Middle frontal gyrus (tissue), 1 donor: Measurements from ENCODE around the gene ZBTB20.
"Not testable (repeated sequence)": the region's sequence is repeated elsewhere in the genome, so short reads cannot be mapped to it uniquely, and the experiment has no call there.

ENCODE experiments used
- DNase-seq: peaks from one replicate; pipeline ENCODE4 v3.0.0-alpha.2; 2015; ENCODE audit warnings: low spot score; ENCODE audit errors: extremely low spot score

The ZBTB20 gene

DNA sequence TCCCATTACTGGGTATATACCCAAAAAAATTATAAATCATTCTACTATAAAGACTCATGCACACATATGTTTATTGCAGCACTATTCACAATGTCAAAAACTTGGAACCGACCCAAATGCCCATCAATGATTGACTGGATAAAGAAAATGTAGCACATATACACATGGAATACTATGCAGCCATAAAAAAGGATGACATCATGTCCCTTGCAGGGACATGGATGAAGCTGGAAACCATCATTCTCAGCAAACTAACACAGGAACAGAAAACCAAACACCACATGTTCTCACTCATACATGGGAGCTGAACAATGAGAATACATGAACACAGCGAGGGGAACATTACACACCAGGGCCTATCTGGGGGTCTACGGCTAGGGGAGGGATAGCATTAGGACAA, 467.3 kb downstream of the ZBTB20 start:
- DNase-seq: not testable (repeated sequence)

GRCh38 chr3:114675104-114675503, 472.0 kb downstream of the ZBTB20 start:
- DNase-seq: no peak

GRCh38 chr3:114674036-114674435, 473.1 kb downstream of the ZBTB20 start:
- no peak for DNase-seq

GRCh38 chr3:114673481-114673880, 473.6 kb downstream of the ZBTB20 start:
- no peak for DNase-seq

DNA sequence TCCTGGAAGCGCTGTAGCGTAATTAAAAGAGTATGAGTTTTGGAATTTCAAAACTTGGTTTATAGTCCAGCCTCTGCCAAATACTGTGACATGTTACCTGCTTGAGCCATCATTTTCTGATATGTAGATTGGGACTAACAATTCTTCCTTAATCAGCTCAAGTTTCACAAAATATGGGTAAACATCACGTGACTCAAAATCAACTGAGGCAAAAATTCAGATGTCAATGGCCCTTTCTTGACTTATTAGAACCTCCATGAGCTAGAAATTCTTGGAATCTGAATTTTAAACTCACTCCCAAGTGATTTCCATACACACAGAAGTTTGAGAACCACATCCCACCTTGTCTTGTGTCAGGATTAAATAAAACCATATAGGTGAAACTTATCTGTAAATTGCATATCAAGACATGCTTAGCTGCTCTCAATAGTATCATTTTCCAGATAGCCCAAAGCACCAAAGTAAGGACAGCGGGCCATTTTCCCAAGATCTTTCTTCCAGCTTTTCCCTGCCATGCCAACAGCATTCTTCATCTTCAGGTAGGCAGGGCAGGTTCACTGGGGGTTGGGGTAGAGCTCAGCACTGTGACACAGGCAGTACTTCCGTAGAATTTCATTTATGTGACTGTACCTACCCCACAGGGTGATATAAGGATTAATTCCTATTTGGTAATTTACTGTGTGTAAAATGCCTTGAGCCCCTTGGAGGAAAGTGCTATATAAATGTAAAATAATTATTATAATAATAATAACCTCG, 474.2 kb downstream of the ZBTB20 start:
- DNase-seq: no peak

DNA sequence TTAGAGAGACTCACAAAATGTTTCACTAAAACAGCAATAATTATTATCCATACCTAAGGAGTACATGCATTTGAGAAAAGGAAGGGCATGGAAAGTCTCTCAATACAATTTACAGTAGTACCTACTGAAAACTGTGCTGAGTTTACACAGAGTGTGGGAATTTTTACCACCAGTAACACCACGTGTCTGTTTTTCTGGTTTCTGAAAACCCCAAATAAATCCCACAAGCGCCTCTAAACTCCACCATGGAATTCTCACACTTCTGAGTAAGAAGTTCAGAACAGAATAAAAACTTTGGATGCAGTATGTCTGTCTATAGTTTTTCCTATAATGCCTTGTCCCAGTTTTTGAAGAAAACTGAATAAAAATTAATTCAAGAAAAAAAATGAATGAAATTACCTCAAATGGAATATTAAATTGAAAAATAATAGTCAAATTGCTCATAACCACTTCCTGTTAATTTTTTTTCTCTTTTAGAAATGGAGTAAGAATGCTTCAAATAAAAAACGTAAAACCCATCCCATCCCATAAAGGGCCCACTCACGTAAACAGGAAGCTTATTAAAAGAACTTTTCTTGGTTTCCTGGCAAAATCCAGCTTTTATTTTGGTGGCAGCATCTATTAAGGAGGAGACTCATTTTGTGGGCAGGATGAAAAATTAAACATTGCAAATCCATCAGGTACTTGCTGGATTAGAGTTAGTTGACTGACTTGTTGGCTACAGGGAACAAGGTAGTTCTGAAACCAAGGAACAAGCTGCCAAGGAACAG, 475.2 kb downstream of the ZBTB20 start:
- no peak for DNase-seq

DNA sequence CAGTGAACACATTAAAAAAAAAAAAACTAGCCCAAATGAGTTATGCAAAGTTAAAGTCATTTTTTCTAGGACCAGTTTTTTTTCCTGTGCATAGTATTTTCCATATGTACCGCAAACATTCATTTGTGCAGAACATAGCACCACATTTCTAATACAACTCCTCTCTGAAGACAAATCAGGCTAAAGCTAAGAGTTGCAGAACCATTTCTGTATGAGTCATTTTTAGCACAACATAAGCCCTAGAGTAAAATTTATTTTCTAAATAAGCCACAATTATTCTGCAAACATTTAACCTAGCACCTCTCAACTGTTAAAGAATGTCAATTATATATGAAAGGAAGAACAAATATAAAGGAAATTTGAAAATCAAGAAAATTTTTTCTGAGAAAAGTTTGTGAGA, 477.5 kb downstream of the ZBTB20 start:
- DNase-seq: no peak

- DNase-seq: no peak
Measured at GRCh38 chr3:114668099-114668498, 479.0 kb downstream of the ZBTB20 start.

DNA sequence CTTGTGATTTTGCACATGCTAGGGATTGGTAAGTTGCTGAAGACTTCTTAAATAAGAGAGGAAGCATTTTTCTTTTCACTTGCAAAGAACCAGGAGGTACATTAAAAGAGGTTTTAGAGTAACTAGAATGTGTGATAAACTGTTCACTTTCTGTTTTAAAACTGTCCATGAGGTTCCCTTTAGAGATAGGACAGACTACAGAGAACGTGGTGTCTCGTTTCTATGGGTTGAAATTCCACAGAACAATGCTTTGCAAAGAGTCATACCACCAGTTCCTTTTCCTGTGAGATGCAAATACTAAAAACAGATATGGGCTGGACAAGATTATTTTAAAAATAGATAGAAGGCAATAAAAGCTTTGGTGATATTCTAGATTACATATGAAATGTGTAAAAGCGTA, 480.5 kb downstream of the ZBTB20 start:
- DNase-seq: no peak

DNA sequence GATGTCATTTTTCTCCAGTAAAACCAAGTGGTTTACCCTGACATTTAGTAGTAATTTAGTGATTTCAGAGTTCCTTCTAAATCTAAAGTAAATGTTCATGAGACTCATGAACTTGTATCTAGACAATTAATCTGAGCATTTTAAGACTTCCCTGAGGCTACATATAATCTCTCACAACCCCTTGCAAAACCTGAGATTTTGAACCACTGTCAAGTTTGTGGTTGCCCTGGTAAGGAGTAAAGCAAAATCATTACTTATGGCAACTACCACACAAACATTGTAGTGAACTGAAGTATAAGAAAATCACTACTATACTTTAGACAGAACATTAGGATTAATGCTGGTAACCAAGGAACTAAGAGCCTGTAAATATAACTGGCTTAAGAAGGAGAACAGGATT, 483.1 kb downstream of the ZBTB20 start:
- DNase-seq: no peak

DNA sequence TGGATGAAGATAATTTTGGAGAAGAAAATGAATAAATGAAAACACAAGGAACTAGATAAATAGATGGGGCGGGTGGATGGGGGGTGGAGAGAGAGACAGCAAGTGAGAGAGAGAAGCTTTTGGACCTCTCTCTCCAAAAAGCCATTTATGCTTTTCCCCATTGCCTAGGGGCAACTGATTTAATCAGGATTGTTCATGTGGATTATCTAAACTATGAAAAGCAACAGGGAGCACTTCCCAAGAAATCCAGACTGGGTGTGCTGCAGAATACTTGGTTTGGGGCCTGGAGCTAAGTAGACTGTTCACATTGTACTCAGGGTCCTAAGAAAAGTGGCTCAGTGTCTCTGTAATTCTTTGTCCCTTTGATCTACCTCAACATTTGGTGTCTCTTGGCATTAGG, 486.3 kb downstream of the ZBTB20 start:
- no peak for DNase-seq

DNA sequence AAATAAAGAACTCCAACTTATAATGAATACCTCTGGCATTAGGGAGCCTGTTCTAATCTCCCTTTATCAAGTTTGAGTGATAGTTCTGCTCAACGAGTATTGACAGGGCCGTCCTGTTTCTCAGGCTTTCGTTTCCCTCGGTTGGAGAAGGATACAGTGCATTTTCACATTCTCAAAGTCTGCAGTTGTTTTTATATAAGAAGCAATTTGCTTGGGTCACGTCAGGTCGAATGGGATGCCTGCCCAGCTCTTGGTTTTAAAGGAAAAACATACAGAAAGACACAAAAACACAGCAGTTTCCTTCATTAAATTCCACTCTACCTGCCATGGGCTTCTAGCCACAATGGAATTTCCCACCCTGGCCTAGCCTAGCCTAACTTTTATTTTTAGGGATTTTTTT, 487.0 kb downstream of the ZBTB20 start:
- no peak for DNase-seq

GRCh38 chr3:114659109-114660061, 487.7 kb downstream of the ZBTB20 start:
- no peak for DNase-seq

GRCh38 chr3:114651555-114651954, 495.5 kb downstream of the ZBTB20 start:
- no peak for DNase-seq

DNA sequence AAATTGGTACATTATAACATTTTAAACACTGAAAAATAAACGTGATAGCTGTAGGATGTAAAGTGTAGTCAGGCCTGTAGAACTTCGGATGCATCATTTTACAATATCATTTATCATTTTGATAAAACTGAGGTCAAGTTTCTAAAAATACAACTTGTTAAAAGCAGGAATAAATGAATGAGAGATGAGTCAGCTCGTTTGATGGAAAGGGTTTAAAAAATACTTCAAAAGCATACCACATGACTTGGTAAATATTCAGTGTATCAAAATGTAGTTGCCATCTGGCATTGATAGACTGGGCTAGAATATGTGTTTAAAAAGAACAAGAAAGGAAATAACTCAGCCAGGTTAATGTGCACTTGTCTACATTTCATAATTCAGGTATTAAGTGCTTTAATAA, 496.3 kb downstream of the ZBTB20 start:
- DNase-seq: no peak

DNA sequence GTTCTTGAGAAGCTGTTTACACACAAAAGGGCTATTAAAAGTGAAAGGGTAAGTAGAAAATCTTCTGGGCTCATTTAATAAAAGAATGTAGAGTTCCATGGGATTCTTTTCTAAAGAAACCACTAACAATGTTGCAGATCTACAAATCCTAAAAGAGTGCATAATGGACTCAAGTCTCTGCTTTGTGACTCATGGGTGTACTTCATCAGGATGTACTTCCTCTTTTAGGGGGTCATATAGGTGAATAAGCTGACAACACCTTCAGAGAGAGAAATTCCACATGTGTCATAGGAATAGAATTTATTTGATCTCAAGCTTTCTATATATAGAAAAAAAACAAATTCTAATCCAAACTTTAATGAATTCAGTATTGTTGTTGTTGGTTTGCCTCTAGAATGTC, 497.8 kb downstream of the ZBTB20 start:
- DNase-seq: no peak

DNA sequence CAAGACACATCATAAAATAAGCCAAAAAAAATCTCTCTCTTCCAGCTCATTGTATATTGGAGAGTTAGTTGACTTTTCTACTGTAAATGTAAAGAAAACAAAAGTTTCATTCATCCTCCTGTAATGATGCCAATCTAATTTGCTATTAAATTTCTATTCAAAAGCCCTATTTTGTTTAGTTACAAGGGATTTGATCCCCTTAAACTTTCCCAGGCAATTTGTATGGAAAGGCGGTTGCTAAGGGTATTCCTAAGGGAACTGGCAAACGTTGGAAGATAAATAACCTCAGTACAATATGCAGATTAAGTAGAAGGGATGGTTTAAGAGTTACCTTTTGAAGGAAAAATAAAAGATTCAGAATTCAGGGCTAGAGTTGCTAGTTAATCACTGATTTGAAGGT, 500.6 kb downstream of the ZBTB20 start:
- DNase-seq: no peak

- DNase-seq: no peak
Measured at GRCh38 chr3:114645392-114645791, 501.7 kb downstream of the ZBTB20 start.

DNA sequence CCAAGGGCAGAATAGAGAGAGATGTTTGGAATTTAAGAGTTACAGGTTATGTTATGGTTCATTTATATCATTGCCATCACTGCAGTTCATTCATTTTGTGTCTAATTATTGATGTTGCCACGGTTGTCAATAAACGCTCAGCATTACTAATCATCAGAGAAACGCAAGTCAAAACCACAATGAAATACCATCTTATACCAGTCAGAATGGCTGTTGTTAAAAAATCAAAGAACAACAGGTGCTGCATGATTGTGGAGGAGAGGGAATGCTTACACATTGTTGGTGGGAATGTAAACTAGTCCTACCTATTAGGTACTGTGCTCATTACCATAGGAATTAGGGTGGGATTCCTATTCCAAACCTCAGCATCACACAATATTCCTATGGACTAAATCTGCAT, 502.7 kb downstream of the ZBTB20 start:
- DNase-seq: no peak

- no peak for DNase-seq
Measured at GRCh38 chr3:114642951-114643741, 503.9 kb downstream of the ZBTB20 start.

- DNase-seq: no peak
Measured at GRCh38 chr3:114640126-114640525, 507.0 kb downstream of the ZBTB20 start.
